Measurements from ENCODE around the gene CCKAR.

The CCKAR gene

GRCh38 chr4:26525136-26525770 is 35.0 kb upstream of the CCKAR start:
- no peak for TF ChIP-seq CTCF (IDR thresholded peaks at IDR 0.05; ENCODE audit: borderline replicate concordance, control extremely low read depth, extremely low read depth, insufficient read depth, missing control alignments)
- DNase-seq (ENCODE audit: low spot score) = no peak
- in situ Hi-C loops (cut with MboI; ENCODE audit: low sequenced_read_pairs, unreplicated experiment) = no loop called here

GRCh38 chr4:26524011-26524410 is 33.7 kb upstream of the CCKAR start:
- TF ChIP-seq CTCF (IDR thresholded peaks at IDR 0.05; ENCODE audit: borderline replicate concordance, control extremely low read depth, extremely low read depth, insufficient read depth, missing control alignments) = no peak
- in situ Hi-C loops (cut with MboI; ENCODE audit: low sequenced_read_pairs, unreplicated experiment) = no loop called here
- no peak for DNase-seq (ENCODE audit: low spot score)

GRCh38 chr4:26522478-26522877 is 32.2 kb upstream of the CCKAR start:
- no peak for TF ChIP-seq CTCF (IDR thresholded peaks at IDR 0.05; ENCODE audit: borderline replicate concordance, control extremely low read depth, extremely low read depth, insufficient read depth, missing control alignments)
- in situ Hi-C loops (cut with MboI; ENCODE audit: low sequenced_read_pairs, unreplicated experiment) = no loop called here
- no peak for DNase-seq (ENCODE audit: low spot score)

DNA sequence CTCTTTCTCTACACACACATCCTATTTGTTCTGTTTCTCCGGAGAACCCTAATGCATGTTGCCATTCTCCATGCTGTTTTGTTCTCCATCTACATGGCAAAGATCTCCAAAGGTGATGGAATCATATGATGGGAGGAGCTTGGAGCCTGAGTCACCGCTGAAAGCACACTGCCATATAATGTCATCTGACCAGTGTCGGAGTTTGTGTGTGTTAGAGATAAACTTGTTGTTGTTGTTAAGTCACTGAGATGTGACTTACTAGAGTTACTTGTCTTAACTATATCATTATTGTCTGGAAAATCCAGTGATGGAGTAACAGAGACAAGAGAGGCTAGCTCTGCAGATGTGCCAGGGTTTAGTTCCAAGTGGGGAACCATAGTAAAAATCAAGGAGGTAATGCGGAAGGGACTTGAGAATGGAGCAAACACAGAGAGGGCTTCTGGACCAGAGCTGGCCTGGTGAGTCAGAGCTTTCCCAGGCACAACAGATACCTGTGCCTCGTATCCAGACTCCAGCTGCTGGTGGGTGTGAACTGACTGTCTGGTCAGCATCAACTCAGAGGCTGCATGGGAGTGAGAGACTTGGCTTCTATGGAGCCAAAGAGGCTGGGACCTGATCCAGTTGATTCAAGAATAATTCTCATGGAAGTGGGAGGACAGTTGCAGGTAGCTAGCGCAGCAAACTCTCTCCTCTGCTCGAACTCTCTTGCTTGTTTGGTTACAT is 30.6 kb upstream of the CCKAR start:
- in situ Hi-C loops (cut with MboI; ENCODE audit: low sequenced_read_pairs, unreplicated experiment) = no loop called here
- no peak for DNase-seq (ENCODE audit: low spot score)
- TF ChIP-seq CTCF (IDR thresholded peaks at IDR 0.05; ENCODE audit: borderline replicate concordance, control extremely low read depth, extremely low read depth, insufficient read depth, missing control alignments) = no peak

- no peak for TF ChIP-seq CTCF (IDR thresholded peaks at IDR 0.05; ENCODE audit: borderline replicate concordance, control extremely low read depth, extremely low read depth, insufficient read depth, missing control alignments)
- DNase-seq (ENCODE audit: low spot score) = no peak
- in situ Hi-C loops (cut with MboI; ENCODE audit: low sequenced_read_pairs, unreplicated experiment) = no loop called here
Observed at GRCh38 chr4:26515936-26516335, 25.7 kb upstream of the CCKAR start.

DNA sequence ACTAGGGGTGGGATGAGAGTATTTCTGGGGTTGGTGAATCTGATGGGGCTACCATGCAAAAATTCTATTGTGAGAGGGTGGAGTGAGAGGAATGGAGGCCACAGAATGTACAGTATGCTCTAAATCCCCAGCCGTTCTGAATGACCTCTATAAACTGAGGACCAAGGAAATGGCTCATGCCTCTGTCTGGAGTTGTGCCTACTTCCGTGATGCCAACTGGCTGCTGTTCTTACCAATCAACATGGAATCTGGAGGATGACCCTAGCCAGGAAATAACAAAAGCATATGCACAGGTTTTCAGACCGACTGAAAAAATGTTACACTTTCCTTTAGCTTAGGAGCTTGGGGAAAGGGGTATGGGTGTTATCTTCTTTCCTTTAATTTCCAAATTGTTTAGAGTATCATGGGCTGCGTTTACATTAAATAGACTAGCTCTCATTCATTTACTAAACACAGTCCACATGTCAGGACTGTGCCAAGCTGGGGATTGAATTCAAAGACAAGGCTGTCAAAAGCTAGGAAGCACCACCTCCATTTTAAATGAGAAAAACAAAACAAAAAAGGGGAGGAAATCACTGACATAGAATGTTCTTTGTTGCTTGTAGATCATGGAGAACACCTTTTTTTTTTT is 20.2 kb upstream of the CCKAR start:
- in situ Hi-C loops (cut with MboI; ENCODE audit: low sequenced_read_pairs, unreplicated experiment) = no loop called here
- no peak for TF ChIP-seq CTCF (IDR thresholded peaks at IDR 0.05; ENCODE audit: borderline replicate concordance, control extremely low read depth, extremely low read depth, insufficient read depth, missing control alignments)
- no peak for DNase-seq (ENCODE audit: low spot score)
